HepG2 (cell line): ENCODE results near the gene PELI1. TPM values are rescaled to one million over a fixed set of nuclear protein-coding genes. Genes with fewer than 3 reads are reported as not detected.

Source experiments
- ATAC-seq: fragments of 200-7000 bp; cut with Tn5 transposase; 3 replicates; pipeline ENCODE4 v1.9.1; 2020; ENCODE audit warnings: mild to moderate bottlenecking, moderate library complexity
- BruUV-seq: library from RNA; stranded (reverse); fragments of 400-500 nt; replicated peaks from 2 replicates; lab custom pipeline; 2021; lab: Mats Ljungman, UMichigan
- CTCF ChIA-PET: fragments of 300-600 bp; formaldehyde crosslinking; extraction: SDS; loops from one replicate; lab custom pipeline; 2021; ENCODE audit warnings: low total read pairs, inconsistent platforms, low intra/inter-chr PET ratio; lab: Yijun Ruan, JAX
- POLR2A ChIA-PET: fragments of 350-600 bp; sonication (Branson Sonifier 250); formaldehyde crosslinking; loops from one replicate; lab custom pipeline; 2020; ENCODE audit warnings: antibody characterized with exemption, inconsistent platforms; lab: Yijun Ruan, JAX
- DNase-seq: peaks from one replicate; pipeline ENCODE4 v3.0.0-alpha.2; 2015; ENCODE audit warnings: low spot score
- FAIRE-seq: peaks from 3 replicates; lab custom pipeline; 2011; peaks lifted over from hg19 to GRCh38; lab: Jason Lieb, UNC
- H2AFZ ChIP-seq: one replicate; pipeline ENCODE4 v1.6.1; 2011; ENCODE audit warnings: low read length, inconsistent platforms
- H3K27ac ChIP-seq: fragments of 300-600 bp; 3 replicates; pipeline ENCODE4 v1.8.0; 2011; ENCODE audit warnings: mixed run types, mild to moderate bottlenecking, mixed read lengths, low read length, inconsistent platforms; ENCODE audit not compliant: insufficient read depth; ENCODE audit errors: extremely low read length
- H3K27me3 ChIP-seq, 2 experiments: fragments of 200-600 bp in 1 of 2; 2 replicates in 1 of 2; 3 replicates in 1 of 2; pipeline versions ENCODE4 v1.6.0 to v1.8.0; 2011; ENCODE audit warnings: low read length in 2 of 2, mild to moderate bottlenecking in 2 of 2, moderate library complexity in 2 of 2, inconsistent platforms in 1 of 2; ENCODE audit not compliant: insufficient read depth in 2 of 2, control insufficient read depth in 1 of 2
- H3K36me3 ChIP-seq, 2 experiments: fragments of 200-600 bp in 1 of 2; replicated peaks in 1 of 2; 2 replicates in 1 of 2; 3 replicates in 1 of 2; pipeline versions ENCODE4 v1.5.1 to v1.8.0; 2011; ENCODE audit warnings: low read length in 2 of 2, inconsistent platforms in 1 of 2; ENCODE audit not compliant: insufficient read depth in 2 of 2, control insufficient read depth in 1 of 2
- H3K4me1 ChIP-seq: 2 replicates; pipeline ENCODE4 v1.5.1; 2012; ENCODE audit warnings: low read length, inconsistent platforms; ENCODE audit not compliant: insufficient read depth
- H3K4me2 ChIP-seq: 2 replicates; pipeline ENCODE4 v1.6.0; 2011; ENCODE audit warnings: low read depth, low read length, inconsistent platforms
- H3K4me3 ChIP-seq, 3 experiments: fragments of 200-600 bp in 1 of 3; sonication (generic), shearing (Covaris generic) in 1 of 3; replicated peaks in 1 of 3; 2 replicates each; pipeline ENCODE4 v1.5.1; 2011 to 2016; ENCODE audit warnings: low read length in 3 of 3, inconsistent platforms in 2 of 3, low read depth in 2 of 3, mild to moderate bottlenecking in 2 of 3, control low read depth in 1 of 3, mixed read lengths in 1 of 3; ENCODE audit not compliant: insufficient read depth in 1 of 3
- H3K79me2 ChIP-seq: one replicate; pipeline ENCODE4 v1.6.1; 2011; ENCODE audit warnings: low read length, inconsistent platforms; ENCODE audit not compliant: insufficient read depth
- H3K9ac ChIP-seq: 2 replicates; pipeline ENCODE4 v1.6.0; 2011; ENCODE audit warnings: mild to moderate bottlenecking, low read depth, low read length, inconsistent platforms; ENCODE audit not compliant: insufficient read depth
- H3K9me3 ChIP-seq: 2 replicates; pipeline ENCODE4 v1.5.1; 2012; ENCODE audit warnings: mild to moderate bottlenecking, low read length
- H4K20me1 ChIP-seq: 2 replicates; pipeline ENCODE4 v1.6.0; 2011; ENCODE audit warnings: inconsistent platforms, mild to moderate bottlenecking, low read length, moderate library complexity; ENCODE audit not compliant: insufficient read depth
- DR1 ChIP-seq: sonication (generic); formaldehyde crosslinking; IDR thresholded peaks from 2 replicates; pipeline ENCODE4 v1.8.0; 2021; ENCODE audit warnings: mild to moderate bottlenecking, missing genetic modification reagents, inconsistent platforms
- DZIP1 ChIP-seq: sonication (generic); formaldehyde crosslinking; IDR thresholded peaks from 2 replicates; pipeline ENCODE4 v1.5.0; 2020; ENCODE audit warnings: mild to moderate bottlenecking, missing genetic modification reagents
- ELF1 ChIP-seq: sonication (generic); formaldehyde crosslinking; IDR thresholded peaks from 2 replicates; pipeline ENCODE4 v1.4.0; 2020; ENCODE audit warnings: missing genetic modification reagents
- ELF3 ChIP-seq: IDR thresholded peaks from 2 replicates; pipeline ENCODE4 v1.6.1; 2016; ENCODE audit warnings: missing genetic modification reagents, missing compliant biosample characterization
- HOXA7 ChIP-seq: sonication (generic); formaldehyde crosslinking; IDR thresholded peaks from 2 replicates; pipeline ENCODE4 v1.8.1; 2022; ENCODE audit warnings: mild to moderate bottlenecking, missing genetic modification reagents, moderate library complexity
- JUNB ChIP-seq: sonication (generic); formaldehyde crosslinking; IDR thresholded peaks from 2 replicates; pipeline ENCODE4 v1.8.0; 2022; ENCODE audit warnings: missing genetic modification reagents, mild to moderate bottlenecking, borderline replicate concordance
- KDM1A ChIP-seq: IDR thresholded peaks from 2 replicates; pipeline ENCODE4 v1.6.1; 2016; ENCODE audit warnings: missing compliant biosample characterization
- KDM5B ChIP-seq: sonication (generic); formaldehyde crosslinking; IDR thresholded peaks from 2 replicates; pipeline ENCODE4 v1.4.0; 2020; ENCODE audit warnings: missing genetic modification reagents, mild to moderate bottlenecking, borderline replicate concordance
- MTA3 ChIP-seq: sonication (generic); formaldehyde crosslinking; IDR thresholded peaks from 2 replicates; pipeline ENCODE4 v1.4.0; 2020; ENCODE audit warnings: missing genetic modification reagents
- PAF1 ChIP-seq: IDR thresholded peaks from 2 replicates; pipeline ENCODE4 v1.6.1; 2016; ENCODE audit warnings: missing genetic modification reagents, missing compliant biosample characterization
- POGK ChIP-seq: sonication (generic); formaldehyde crosslinking; conservative IDR thresholded peaks from 2 replicates; pipeline ENCODE4 v1.8.0; 2022; ENCODE audit warnings: mild to moderate bottlenecking, moderate library complexity, missing genetic modification reagents
- RFX5 ChIP-seq: IDR thresholded peaks from 2 replicates; pipeline ENCODE4 v1.6.1; 2011; ENCODE audit warnings: low read depth, low read length, improper control_type of control experiment
- TBL1XR1 ChIP-seq: fragments of 150-350 bp; IDR thresholded peaks from 2 replicates; pipeline ENCODE4 v1.6.1; 2014; ENCODE audit warnings: borderline replicate concordance, low read length; ENCODE audit not compliant: partially characterized antibody
- TFDP1 ChIP-seq: IDR thresholded peaks from 2 replicates; pipeline ENCODE4 v1.6.1; 2016; ENCODE audit warnings: missing compliant biosample characterization, missing genetic modification reagents, borderline replicate concordance
- THAP11 ChIP-seq: IDR thresholded peaks from 2 replicates; pipeline ENCODE4 v1.6.1; 2016; ENCODE audit warnings: missing biosample characterization, missing genetic modification reagents
- ZFP1 ChIP-seq: IDR thresholded peaks from 2 replicates; pipeline ENCODE4 v1.6.1; 2016
- ZFP91 ChIP-seq: sonication (generic); formaldehyde crosslinking; IDR thresholded peaks from 2 replicates; pipeline ENCODE4 v1.9.0; 2022; ENCODE audit warnings: missing genetic modification reagents, mild to moderate bottlenecking, borderline replicate concordance
- ZMYM3 ChIP-seq: sonication (generic); formaldehyde crosslinking; IDR thresholded peaks from 2 replicates; pipeline ENCODE4 v1.5.1; 2020; ENCODE audit warnings: mild to moderate bottlenecking, missing genetic modification reagents
- ZNF232 ChIP-seq: sonication (generic); formaldehyde crosslinking; IDR thresholded peaks from 2 replicates; pipeline ENCODE4 v1.4.0; 2020; ENCODE audit warnings: missing genetic modification reagents, borderline replicate concordance
- ZNF790 ChIP-seq: sonication (generic); formaldehyde crosslinking; IDR thresholded peaks from 2 replicates; pipeline ENCODE4 v1.8.0; 2022; ENCODE audit warnings: missing genetic modification reagents, mild to moderate bottlenecking, borderline replicate concordance
- WGBS: methylation state at CpG from one replicate; pipeline ENCODE4 v1.1.6; 2017; ENCODE audit warnings: low lambda C conversion rate; 5-methylcytosine and 5-hydroxymethylcytosine counted together
- in situ Hi-C: cut with HindIII; loops from 2 replicates; pipeline ENCODE4 v1.10.0; 2017; ENCODE audit warnings: low pct_unique_long_range_greater_than_20kb; ENCODE audit not compliant: extremely low pct_ligation_motif_present
- intact Hi-C: fragments of 100-400 bp; cut with micrococcal nuclease; formaldehyde crosslinking; loops from one replicate; pipeline ENCODE4 v1.10.0; 2022; ENCODE audit not compliant: unreplicated experiment
- polyA plus RNA-seq, 8 experiments: library from polyadenylated mRNA; depleted of rRNA in 3 of 8; stranded (reverse) in 7 of 8; unstranded in 1 of 8; fragments of >200 nt; fragmentation: Illumina TruSeq in 4 of 8; extraction: Trizol in 4 of 8; gene quantifications; 2 replicates each; pipeline versions ENCODE4 v1.2.1 to v1.2.3, GENCODE V29; 2011 to 2016; ENCODE audit warnings: low read depth in 4 of 8, missing spikeins in 1 of 8, mixed read lengths in 1 of 8; ENCODE audit not compliant: insufficient read depth in 1 of 8
- total RNA-seq, 5 experiments: library from RNA; depleted of rRNA; stranded (reverse); fragments of >200 nt; fragmentation: Illumina TruSeq; extraction: Trizol; gene quantifications; 2 replicates each; pipeline ENCODE4 v1.2.3, GENCODE V29; 2016; ENCODE audit warnings: low read depth in 1 of 5

The PELI1 gene
- total and polyA plus RNA-seq, 2 of the 13 experiments (the other 11 are each of a cell fraction or from before 2014, with no cell fraction given), result 12.5 to 16.2 TPM

GRCh38 chr2:64063924-64064331 is 80.3 kb downstream of the PELI1 start:
- Histone ChIP-seq H3K4me1 (peaks cover 29% of the 10 kb centered on the region), H3K9me3 (no peaks in the 10 kb centered on the region), H3K79me2 (no peaks in the 10 kb centered on the region), H3K4me3 (peak overlapping the region in 1 of 3 experiments; percentile 11; a peak in 1 of 6 replicates), H2AFZ (no peak overlapping the region), H3K4me2 (peak overlapping the region; percentile 59), H3K9ac (no peak overlapping the region), H3K36me3 (no peaks in the 10 kb centered on the region), H4K20me1 (no peaks in the 10 kb centered on the region), H3K27me3 (peaks cover 2 to 12% of the 10 kb centered on the region in 2 experiments; a peak in 1 of 5 replicates), H3K27ac (no peak overlapping the region)
- ATAC-seq, result peak; percentile 61
- in situ Hi-C loops, result no loop called here
- intact Hi-C loops, result no loop called here
- WGBS, result 33% methylated on average over 4 of the region's 4 CpGs
- BruUV-seq, result no TSS peak
- FAIRE-seq, result no peak
- CTCF ChIA-PET, result no interaction called here
- peak; percentile 21 for DNase-seq
- POLR2A ChIA-PET, result no interaction called here
- TF ChIP-seq PAF1 (CRISPR knock-in tag) (no peak), DZIP1 (CRISPR knock-in tag) (no peak), TBL1XR1 (no peak), POGK (CRISPR knock-in tag) (no peak), RFX5 (no peak), TFDP1 (no peak), JUNB (CRISPR knock-in tag) (0 out of 2 replicates have a peak, but pooled peaks have one; percentile 30), HOXA7 (CRISPR knock-in tag) (no peak), ZNF790 (CRISPR knock-in tag) (no peak), ELF3 (CRISPR knock-in tag) (0 out of 2 replicates have a peak, but pooled peaks have one; percentile 14), ELF1 (peak; percentile 56), THAP11 (CRISPR knock-in tag) (no peak), KDM1A (CRISPR knock-in tag) (no peak), MTA3 (CRISPR knock-in tag) (no peak), ZMYM3 (CRISPR knock-in tag) (0 out of 2 replicates have a peak, but pooled peaks have one; percentile 30), ZFP1 (CRISPR knock-in tag) (no peak), KDM5B (CRISPR knock-in tag) (no peak), ZFP91 (CRISPR knock-in tag) (no peak), DR1 (no peak), ZNF232 (CRISPR knock-in tag) (no peak)
